HG02623 (cell line): ENCODE measurements around the gene ZNF276.

Experiments
- ATAC-seq: cut with Tn5 transposase; IDR thresholded peaks from one replicate; pipeline ENCODE4 v1.9.1; 2021; ENCODE audit warnings: moderate library complexity; ENCODE audit not compliant: unreplicated experiment

ZNF276 gene

DNA sequence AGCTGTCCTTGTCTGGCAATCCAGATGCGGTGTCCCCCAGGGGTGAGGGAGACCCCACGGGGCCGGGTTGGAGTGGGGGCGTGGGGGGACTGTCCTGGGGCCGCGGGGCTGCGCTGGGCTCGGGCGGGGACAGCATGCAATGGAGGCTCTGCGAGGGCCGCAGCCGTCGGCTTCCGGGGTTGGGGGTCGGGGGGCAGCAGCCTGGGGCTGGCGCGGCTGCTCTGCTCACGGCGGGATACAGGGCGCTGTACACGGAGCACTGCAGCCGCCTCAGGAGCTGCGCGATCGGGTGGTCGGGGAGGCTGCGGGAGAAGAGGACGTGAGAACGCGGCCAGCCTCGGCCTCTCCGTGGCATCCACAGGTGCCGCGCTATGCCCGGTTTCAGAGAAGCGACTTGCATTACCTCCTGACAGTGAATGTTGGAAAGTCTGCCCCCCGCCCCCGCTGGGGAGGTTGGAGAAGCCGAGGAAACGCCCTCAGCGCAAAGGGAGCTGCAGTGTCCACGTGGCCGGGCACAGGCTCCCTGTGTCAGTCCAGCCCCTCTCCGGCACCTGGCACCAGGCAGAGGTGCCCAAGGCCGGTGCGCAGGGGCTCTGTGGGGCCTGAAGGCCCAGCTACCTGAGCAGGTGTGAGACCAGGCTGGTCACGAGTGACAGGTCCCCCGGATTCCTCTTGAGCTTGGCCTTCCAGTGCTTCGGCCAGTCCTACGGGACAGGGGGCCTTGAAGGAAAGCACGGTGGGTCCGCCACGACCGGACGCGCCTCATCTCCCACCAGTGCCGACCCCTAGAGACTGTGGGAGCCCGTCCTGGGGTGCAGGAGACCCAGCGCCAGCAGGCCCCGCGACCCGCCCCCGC lies 10.4 kb upstream of the ZNF276 start:
- no peak for ATAC-seq

DNA sequence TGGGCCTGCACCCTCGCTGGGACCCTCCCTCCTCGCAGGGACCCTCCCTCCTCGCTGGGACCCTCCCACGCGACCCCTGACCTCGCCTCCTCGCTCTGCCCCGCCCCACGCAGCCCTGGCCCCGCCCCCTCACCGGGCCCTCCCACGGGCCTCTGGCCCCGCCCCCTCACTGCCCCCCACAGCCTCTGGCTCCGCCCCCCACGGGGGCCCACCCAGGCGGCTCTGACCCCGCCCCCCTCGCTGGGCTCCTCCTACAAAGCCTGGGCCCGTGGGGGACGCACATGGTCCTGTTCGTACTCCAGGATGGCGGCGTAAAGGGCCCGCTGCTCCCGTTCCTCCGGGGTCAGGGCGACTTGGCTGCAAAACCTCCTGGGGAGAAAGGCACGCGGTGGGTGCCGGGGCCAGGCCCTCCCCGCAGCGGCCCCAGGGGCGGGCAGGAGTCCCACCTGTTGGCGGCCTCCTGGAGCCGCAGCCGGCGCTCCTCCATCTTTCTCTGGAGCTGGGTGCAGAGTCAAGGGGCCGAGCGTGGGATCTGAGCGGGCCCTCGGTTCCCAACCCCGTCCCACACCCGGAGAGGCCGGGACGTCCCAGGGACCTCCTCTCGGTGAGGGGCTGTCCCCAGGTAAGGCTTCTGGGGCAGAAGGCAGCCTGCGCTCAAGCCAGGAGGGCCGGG lies 9.6 kb upstream of the ZNF276 start:
- no peak for ATAC-seq

DNA sequence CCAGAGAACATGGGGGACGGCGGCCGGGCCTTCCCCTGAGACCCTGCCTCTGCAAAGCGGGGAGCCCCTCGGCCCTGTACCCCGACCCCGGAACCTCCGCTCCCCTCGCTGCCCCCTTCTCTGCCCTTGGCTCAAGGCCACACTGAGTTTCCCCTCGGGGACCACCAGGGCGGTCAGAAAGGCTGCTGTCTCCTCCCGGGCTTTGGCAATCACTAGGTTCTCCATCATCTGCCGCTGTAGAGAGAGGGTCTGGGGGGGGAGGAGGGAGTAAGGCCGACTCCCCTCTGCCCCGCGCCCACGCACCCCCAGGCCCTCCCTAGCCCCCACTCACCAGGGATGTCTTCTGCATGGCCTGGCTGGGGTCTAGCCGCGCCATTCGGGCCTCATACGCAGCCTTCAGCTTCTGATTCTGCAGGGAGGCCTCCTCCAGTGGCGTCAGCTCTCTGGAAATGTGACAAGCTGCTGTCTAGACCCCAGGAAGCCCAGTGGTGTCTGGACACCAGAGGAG lies 9.0 kb upstream of the ZNF276 start:
- ATAC-seq = no peak

DNA sequence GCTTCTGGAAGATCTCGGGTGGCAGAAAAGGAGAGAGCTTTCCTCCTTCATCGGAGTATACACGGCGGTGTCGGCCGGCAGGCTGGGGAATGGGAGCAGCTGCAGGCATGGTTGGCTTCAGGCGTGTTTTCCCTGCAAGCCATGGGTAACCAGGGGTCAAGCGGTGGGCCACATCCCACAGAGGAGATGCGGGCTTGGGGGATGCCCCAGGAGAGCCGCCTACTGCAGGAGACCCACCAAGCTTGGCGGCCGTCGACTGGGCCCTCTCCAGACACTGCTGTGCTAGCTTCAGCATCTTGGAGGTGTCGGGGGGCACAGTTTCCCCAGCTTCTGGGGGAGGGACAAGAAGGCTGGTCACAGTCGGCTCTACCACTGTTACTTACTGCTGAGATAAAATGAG lies 4.8 kb upstream of the ZNF276 start:
- no peak for ATAC-seq

DNA sequence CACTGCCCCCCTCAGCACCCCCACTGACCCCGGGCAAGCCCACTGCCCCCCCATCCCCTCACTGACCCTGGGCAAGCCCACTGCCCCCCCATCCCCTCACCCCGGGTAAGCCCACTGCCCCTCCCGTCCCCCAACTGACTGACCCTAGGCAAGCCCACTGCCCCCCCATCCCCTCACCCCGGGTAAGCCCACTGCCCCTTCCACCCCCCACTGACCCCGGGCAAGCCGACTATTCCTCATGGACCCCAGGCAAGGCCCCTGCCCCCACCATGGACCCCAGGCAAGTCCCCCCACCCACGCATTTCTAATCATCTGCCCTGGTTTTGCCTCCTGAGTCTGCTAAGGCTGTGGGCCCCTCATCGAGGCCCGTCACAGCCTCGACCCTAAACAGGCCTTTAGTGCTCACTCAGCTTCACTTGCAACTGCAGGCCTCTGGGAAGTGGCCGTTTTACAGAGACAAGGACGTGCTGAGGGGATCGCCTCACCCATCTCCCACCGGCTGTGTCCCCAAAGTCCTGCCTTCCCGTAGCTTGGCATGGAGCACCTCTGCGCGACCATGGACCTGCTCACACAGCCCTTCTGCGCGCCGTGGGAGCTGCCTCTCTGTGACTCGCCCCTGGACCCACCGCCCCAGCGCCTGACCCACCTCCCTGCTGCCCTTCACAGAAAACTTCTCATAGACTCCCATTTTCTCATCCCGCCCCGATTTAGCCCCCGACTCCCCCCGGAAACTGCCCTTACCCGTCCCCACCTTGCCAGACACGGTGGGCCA lies 4.2 kb upstream of the ZNF276 start:
- no peak for ATAC-seq

DNA sequence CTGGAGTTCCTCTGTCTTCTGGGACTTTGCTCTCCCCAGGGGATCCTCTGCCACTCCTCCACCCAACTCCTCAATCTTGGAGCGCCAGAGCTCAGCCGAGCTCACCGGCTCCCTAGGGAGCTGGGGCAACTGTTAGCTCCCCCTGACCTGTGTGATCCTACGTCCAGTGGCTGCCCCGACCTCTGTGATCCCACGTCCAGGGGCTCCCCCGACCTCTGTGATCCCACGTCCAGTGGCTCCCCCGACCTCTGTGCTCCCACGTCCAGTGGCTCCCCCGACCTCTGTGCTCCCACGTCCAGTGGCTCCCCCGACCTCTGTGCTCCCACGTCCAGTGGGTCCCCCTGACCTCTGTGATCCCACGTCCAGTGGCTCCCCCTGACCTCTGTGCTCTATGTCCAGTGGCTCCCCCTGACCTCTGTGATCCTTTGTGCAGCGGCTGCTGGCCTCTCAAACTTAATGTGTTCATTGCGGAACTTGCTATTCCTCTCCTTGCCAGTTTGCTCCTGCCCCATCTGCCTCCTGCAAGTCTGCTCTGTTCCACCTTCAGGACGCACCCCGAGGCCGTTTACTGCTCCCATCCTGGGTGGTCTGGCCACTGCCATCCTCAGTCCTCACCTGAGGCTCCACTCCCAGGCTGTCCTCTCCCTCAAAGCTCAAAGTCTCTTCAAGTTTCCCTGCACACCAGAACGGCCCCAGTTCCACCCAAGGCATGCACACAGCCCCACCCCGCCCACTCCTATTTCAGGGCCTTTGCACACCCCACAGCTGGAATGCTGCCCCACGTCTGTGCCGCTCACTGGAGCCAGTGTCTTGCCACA lies 3.4 kb upstream of the ZNF276 start:
- ATAC-seq = no peak

DNA sequence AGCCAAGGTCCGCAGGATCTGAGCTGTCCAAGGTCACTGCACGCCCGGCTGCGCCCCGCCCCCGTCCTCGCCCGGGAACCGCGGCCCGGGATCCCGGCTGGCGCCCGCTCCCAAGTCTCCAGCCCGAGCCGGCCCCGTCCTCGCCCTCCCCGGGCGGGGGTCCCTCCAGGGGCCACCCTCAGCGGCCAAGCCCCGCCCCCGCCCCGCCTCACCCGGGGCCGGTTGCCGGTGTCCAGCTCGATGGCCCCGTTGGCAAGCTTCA lies 855 bp upstream of the ZNF276 start:
- peak; percentile 18 for ATAC-seq

DNA sequence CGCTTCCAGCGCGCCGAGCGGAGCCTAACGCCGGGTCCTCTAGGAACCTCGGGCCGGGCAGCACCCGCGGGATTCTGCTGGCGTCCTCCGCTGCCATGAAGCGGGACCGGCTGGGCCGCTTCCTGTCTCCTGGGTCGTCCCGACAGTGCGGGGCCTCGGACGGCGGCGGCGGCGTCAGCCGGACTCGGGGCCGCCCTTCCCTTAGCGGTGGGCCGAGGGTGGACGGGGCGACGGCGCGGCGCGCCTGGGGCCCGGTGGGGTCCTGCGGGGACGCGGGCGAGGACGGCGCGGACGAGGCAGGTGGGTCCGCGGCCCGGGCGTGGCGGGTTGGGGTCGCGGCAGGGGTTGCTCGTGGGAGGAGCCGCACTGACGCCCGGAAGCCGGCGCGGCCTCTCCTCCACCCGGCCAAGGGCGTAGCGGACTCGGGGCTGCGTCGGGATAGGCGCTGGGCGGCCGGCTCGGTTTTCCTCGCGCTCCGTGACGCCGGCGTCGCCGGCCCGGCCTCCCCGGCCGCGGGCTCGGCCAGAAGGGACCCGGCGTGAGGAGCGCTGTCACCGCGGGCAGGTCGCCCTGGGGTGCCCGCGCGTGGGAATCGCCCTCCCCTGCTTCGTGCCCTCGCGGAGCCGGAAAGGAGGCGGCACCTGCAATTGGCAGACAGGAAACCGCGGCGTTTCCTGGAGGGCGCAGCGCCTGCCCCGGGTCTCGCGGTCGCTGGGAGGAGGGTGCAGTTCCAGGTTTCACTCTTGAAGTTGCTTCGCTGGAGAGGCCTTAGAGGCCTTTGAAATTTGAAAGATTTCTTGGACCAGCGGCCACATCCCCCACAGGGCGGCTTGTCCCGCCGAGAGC lies 432 bp downstream of the ZNF276 start:
- peak; percentile 27 for ATAC-seq

DNA sequence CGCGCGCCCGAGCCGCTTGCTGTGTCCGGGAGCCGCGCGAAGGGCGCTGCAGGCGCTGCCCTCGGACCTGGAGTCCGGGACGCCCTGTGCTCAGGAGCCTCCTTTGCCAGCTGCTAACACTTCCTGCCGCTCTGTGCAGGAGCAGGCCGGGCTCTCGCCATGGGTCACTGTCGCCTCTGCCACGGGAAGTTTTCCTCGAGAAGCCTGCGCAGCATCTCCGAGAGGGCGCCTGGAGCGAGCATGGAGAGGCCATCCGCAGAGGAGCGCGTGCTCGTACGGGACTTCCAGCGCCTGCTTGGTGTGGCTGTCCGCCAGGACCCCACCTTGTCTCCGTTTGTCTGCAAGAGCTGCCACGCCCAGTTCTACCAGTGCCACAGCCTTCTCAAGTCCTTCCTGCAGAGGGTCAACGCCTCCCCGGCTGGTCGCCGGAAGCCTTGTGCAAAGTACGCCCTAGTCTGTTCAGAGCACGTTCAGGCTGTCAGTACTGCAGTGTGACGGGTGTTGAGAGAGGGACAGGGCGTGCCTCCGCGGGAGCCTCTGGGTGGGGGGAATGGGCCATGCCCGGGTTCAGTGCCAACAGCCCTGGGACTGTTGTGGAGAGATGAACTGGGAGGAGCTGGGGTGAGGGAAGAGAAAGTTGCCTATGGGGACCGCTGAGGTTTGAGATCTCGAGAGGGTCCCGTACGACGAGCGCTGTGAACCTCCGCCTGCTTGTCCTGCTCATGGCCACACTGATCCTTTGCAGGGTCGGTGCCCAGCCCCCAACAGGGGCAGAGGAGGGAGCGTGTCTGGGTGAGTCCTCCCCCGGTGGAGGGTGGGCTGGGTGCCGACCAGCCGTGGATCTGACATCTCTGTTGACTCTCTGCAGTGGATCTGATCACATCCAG lies 1.3 kb downstream of the ZNF276 start:
- ATAC-seq = peak; percentile 3

DNA sequence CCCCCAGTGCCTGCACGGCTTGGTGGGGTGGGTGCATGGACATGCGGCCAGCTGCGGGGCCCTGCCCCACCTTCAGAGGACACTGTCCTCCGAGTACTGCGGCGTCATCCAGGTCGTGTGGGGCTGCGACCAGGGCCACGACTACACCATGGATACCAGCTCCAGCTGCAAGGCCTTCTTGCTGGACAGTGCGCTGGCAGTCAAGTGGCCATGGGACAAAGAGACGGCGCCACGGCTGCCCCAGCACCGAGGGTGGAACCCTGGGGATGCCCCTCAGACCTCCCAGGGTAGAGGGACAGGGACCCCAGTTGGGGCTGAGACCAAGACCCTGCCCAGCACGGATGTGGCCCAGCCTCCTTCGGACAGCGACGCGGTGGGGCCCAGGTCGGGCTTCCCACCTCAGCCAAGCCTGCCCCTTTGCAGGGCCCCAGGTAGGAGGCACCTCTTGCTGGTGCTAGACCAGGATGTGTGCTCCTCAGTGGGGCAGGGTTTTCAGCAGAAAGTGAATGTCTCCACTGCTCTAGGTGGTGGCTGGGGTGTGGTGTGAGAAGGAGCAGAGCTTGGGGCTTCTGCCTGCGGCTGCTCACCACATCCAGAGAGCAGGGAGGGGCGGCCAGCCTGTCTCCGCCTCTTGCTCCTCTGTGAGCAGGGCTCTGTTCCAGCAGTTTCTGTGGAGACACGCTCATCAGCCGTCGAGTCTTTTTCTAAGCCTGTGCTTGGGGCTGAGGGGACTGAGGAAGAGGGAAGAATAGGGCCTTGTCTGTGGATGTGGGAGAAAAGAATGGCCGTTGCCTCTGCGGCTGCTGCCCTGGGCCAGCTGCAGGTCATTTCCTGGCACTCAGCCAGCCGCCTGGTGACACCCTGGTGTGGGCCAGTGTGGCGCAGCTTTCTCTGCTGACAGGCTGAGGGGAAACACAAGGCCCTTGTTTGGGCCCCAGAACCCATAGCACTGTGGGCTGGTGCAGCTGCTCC lies 2.2 kb downstream of the ZNF276 start:
- ATAC-seq = no peak

DNA sequence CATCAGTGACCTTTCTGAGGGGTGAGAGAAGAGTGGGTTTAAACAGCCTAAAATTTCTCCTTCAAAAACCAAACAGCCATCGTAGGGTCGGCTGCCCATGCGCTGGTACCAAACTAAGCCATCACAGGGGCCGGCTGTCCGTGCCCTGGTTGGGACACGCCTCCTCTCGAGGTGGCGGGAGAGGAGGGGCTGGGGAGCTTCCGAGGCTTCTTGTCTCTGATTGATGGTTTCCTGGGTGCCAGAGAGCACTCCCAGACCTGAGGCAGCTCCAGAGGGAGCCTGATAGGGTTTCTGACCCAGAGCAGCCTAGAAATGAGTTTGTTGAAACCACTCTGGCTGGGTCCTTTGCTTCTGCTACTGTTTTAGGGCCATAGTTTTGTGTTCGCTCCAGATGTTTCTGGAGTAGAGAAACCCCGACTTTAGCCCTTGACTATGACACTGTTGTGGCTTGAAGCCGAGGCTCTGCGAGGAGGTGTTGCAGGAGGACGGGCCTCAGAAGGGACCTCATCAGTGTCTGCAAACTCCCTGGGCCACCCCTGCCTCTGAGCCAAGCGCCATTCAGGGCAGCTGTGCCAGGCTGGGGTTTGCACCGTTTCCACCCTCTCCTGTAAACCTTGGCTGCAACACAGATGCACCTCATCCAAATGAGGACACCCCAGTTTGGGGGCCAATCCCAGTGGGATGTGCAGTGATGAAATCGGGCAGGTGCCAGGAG lies 6.2 kb downstream of the ZNF276 start:
- no peak for ATAC-seq

DNA sequence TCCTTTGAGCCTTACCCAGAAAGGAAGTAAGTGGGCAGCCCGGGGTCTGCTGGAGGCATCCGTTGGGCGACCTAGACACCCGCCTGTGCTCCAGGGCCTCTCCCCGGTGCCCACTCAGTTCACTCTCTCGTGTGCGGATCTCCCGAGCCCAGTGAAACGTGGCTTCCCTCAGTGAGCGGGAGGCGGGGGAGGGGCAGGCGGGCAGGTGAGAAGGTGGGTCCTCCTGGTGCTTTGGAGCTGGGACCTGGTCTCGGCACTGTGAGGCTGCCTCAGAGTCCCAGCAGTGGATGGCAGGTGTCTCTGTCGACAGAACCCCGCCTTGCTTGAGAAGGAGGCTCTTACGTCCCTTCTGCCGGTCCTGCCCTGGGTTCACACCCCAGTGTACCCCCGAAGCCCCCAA lies 8.0 kb downstream of the ZNF276 start:
- no peak for ATAC-seq

DNA sequence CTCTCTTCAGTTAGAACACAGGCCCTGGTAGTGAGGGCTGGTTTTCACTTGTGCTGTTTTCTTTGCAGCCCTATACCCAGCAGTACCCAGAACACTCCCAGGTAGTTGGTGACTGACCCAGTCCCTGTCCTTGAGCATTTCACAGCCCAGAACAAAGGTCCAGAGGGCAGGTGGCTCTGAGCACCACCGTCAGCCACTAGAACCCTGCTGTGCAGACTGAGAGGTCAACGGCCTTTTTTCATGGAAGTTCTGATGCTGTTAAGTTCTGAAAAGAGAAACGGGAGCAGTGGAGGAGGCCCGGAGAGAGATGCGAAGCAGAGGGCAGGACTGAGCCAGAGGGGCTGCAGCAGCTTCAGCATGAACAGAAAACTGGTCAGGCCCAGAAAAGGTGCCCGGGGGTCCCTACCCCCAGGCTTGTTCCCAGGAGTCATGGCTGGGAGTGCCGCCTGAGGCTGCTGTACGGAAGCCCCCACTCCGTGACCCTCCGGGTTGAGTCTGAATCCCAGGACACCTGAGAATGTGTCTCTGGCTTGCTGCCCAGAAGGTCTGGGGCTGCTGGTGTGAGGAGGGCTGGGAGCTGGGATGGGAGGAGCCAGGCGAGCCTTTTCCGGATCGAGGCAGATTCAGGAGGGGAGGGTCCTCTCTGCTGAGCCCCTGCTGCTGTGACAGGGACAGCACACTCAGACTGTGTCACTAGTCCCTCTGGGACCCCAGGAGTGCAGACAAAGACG lies 8.7 kb downstream of the ZNF276 start:
- no peak for ATAC-seq

DNA sequence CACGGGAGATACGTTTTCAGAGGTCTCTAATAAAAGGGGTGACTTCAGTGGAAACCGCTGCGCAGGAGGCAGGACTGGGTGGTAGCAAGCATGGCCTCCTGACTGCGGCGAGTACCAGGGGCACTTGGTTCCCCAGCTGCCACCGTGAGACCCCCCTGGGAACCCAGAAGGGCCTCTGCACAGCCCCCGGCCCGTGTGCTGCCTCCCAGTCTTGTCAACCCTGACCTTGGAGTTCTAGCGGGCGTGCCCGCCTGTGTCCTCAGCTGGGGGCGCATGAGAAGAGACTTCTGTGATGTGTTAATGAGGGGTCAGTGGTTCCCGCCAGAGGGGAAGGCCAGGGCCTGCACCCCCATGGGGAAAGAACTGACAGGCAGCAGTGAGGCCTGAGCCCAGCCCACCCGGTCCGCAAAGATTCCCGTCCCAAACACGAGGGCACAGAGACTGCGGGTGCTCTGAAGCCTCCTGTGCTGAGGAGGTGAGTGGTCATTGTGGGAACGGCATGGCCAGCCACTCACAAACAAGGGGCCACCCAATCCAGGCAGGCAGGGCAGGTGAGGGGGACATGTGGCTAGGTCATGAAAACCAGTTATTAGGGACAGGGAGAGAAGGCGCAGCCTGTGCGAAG lies 9.4 kb downstream of the ZNF276 start:
- no peak for ATAC-seq

DNA sequence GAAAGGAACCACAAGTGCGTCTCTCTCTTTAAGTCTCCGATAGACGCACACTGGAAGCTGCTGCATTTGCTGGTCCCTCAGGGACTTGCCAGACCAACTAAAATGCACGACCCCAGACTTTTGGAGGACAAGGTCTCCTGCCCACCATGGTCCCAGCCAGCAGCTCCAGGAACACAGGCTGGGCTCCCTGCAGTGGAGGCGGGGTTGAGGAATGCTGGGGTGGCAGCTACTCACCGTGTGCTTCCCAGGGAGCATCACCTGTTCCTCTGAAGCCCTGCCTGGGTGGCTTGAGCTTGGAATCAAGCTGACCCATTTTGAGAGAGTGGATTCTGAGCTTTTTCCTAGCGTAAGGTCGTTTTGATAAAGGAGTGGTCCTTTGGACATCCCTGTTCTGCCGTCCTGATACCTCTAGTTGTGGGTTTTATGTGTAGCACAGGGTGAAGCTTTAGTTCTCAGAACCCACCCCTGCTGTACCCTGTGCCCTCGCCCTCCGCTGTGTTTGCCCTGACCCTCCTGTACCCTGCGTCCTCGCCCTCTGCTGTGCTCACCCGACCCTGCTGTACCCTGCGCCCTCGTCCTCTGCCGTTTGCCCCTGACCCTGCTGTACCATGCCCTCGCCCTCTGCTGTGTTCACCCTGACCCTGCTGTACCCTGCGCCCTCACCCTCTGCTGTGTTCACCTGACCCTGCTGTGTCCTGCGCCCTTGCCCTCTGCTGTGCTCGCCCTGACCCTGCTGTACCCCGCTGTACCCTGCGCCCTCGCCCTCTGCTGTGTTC lies 11.0 kb downstream of the ZNF276 start:
- no peak for ATAC-seq

DNA sequence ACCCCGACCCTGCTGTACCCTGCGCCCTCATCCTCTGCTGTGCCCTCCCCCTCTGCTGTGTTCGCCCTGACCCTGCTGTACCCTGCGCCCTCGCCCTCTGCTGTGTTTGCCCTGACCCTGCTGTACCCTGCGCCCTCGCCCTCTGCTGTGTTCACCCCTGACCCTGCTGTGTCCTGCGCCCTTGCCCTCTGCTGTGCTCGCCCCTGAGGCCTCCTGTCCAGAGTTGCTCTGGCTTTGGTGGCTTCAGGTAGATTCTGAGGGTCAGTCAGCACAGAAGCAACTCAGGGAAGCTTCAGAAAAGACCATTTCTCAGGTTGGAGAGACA lies 11.5 kb downstream of the ZNF276 start:
- no peak for ATAC-seq
